ENCODE measurements around the gene SPOP. TPM values are rescaled to one million over a fixed set of nuclear protein-coding genes. Genes with fewer than 3 reads are reported as not detected.
"Not testable (repeated sequence)": the region's sequence is repeated elsewhere in the genome, so short reads cannot be mapped to it uniquely, and the experiment has no call there.

Gene SPOP
- total and polyA plus RNA-seq, 2 experiments from 2014 or later, result 13.9 to 18.6 TPM

GRCh38 chr17:49674507-49674906, 3.4 kb downstream of the SPOP start:
- Histone ChIP-seq H3K27ac (ENCODE audit: low read depth) (no peak overlapping the region), H3K4me3 (no peak overlapping the region), H3K4me2 (no peak overlapping the region), H3K36me3 (ENCODE audit: insufficient read depth) (no peaks in the 10 kb centered on the region; the same call in 1 of the 2 replicates), H3K9me2 (ENCODE audit: insufficient read depth) (peaks cover 3% of the 10 kb centered on the region; the same call in 1 of the 2 replicates), H3K79me2 (replicated peaks; ENCODE audit: insufficient read depth) (peaks cover 75% of the 10 kb centered on the region), H4K20me1 (replicated peaks; ENCODE audit: insufficient read depth) (peaks cover 8% of the 10 kb centered on the region; the same call in 1 of the 2 replicates), H2AFZ (no peak overlapping the region), H3K27me3 (ENCODE audit: insufficient read depth) (peaks cover 4% of the 10 kb centered on the region; the same call in 1 of the 2 replicates), H3K4me1 (ENCODE audit: insufficient read depth) (peaks cover 12% of the 10 kb centered on the region), H3F3A (replicated peaks; ENCODE audit: low read depth) (0 out of 2 replicates have a peak, but pooled peaks cover 2% of the 10 kb centered on the region)
- no peak for ATAC-seq
- H3K27me3 Mint-ChIP-seq (ENCODE audit: insufficient read depth, low read depth, poor library complexity), result peaks cover 16% of the 10 kb centered on the region
- DNase-seq (ENCODE audit: low spot score), result no peak
- TF ChIP-seq ZNF114 (CRISPR knock-in tag; IDR thresholded peaks at IDR 0.05) (no peak), ETS1 (IDR thresholded peaks at IDR 0.05) (no peak), CTCF (conservative IDR thresholded peaks at IDR 0.05; ENCODE audit: low read depth in 2 of 2) (no peak), CREB1 (CRISPR knock-in tag; IDR thresholded peaks at IDR 0.05; ENCODE audit: low read depth) (no peak), JUNB (IDR thresholded peaks at IDR 0.05; ENCODE audit: unreplicated experiment) (no peak), STAT1 (IDR thresholded peaks at IDR 0.05; ENCODE audit: unreplicated experiment) (no peak), EZH2 (IDR thresholded peaks at IDR 0.05; ENCODE audit: low read depth, unreplicated experiment) (no peak), EZH2phosphoT487 (IDR thresholded peaks at IDR 0.05; ENCODE audit: unreplicated experiment) (no peak), POLR2AphosphoS5 (IDR thresholded peaks at IDR 0.05; ENCODE audit: low read depth) (no peak)
- TF ChIP-seq, protein P1, sequence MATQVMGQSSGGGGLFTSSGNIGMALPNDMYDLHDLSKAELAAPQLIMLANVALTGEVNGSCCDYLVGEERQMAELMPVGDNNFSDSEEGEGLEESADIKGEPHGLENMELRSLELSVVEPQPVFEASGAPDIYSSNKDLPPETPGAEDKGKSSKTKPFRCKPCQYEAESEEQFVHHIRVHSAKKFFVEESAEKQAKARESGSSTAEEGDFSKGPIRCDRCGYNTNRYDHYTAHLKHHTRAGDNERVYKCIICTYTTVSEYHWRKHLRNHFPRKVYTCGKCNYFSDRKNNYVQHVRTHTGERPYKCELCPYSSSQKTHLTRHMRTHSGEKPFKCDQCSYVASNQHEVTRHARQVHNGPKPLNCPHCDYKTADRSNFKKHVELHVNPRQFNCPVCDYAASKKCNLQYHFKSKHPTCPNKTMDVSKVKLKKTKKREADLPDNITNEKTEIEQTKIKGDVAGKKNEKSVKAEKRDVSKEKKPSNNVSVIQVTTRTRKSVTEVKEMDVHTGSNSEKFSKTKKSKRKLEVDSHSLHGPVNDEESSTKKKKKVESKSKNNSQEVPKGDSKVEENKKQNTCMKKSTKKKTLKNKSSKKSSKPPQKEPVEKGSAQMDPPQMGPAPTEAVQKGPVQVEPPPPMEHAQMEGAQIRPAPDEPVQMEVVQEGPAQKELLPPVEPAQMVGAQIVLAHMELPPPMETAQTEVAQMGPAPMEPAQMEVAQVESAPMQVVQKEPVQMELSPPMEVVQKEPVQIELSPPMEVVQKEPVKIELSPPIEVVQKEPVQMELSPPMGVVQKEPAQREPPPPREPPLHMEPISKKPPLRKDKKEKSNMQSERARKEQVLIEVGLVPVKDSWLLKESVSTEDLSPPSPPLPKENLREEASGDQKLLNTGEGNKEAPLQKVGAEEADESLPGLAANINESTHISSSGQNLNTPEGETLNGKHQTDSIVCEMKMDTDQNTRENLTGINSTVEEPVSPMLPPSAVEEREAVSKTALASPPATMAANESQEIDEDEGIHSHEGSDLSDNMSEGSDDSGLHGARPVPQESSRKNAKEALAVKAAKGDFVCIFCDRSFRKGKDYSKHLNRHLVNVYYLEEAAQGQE (IDR thresholded peaks at IDR 0.05; ENCODE audit: unreplicated experiment), result no peak
- H3K4me1 Mint-ChIP-seq, result peaks cover 19% of the 10 kb centered on the region
- H3K9me3 Mint-ChIP-seq, result peaks cover 10% of the 10 kb centered on the region
- H3K4me3 Mint-ChIP-seq, result no peak overlapping the region
- peaks cover 24% of the 10 kb centered on the region; the same call in 2 of the 3 replicates for H3K36me3 Mint-ChIP-seq (ENCODE audit: low read depth)
- H3K27ac Mint-ChIP-seq, result no peak overlapping the region

DNA sequence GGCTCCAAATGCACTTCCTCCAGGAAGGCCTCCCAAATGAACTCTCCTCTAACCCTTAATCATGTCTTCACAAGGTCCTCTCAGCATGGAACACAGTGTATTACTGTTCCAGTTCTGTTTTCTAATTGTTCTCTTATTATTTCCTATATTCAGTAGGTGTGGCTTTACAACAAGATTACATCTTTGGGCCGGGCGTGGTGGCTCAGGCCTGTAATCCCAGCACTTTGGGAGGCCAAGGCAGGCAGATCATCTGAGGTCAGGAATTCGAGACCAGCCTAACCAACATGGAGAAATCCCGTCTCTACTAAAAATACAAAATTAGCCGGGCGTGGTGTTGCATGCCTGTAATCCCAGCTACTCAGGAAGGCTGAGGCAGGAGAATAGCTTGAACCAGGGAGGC, 4.2 kb downstream of the SPOP start:
- Mint-ChIP-seq H3K36me3 (ENCODE audit: low read depth) (peaks cover 24% of the 10 kb centered on the region; the same call in 2 of the 3 replicates), H3K4me1 (peaks cover 19% of the 10 kb centered on the region), H3K27me3 (ENCODE audit: insufficient read depth, low read depth, poor library complexity) (peaks cover 16% of the 10 kb centered on the region), H3K9me3 (peaks cover 10% of the 10 kb centered on the region)
- not testable (repeated sequence) for H3K27me3 ChIP-seq (ENCODE audit: insufficient read depth); H2AFZ ChIP-seq; H3K9me2 ChIP-seq (ENCODE audit: insufficient read depth); H3K4me3 Mint-ChIP-seq; H3K4me3 ChIP-seq; DNase-seq (ENCODE audit: low spot score); ATAC-seq; H3F3A ChIP-seq (replicated peaks; ENCODE audit: low read depth); H3K36me3 ChIP-seq (ENCODE audit: insufficient read depth); H4K20me1 ChIP-seq (replicated peaks; ENCODE audit: insufficient read depth); H3K4me2 ChIP-seq; H3K27ac Mint-ChIP-seq
- H3K27ac ChIP-seq (ENCODE audit: low read depth), result 0 out of 2 replicates have a peak overlapping the region, but pooled peaks have one; percentile 18
- H3K79me2 ChIP-seq (replicated peaks; ENCODE audit: insufficient read depth), result peaks cover 81% of the 10 kb centered on the region
- H3K4me1 ChIP-seq (ENCODE audit: insufficient read depth), result peaks cover 12% of the 10 kb centered on the region

All from GM23338 (cell line).